Activated effector memory CD4-positive, alpha-beta T cell treated with anti-CD3 and anti-CD28 coated beads, Interleukin-2, amount 50 U/mL, for 16 hours (primary cell): Measurements from ENCODE around the gene ZIC1.

ENCODE experiments used
- DNase-seq: peaks from one replicate; pipeline ENCODE4 v3.0.0-alpha.2; 2020

The ZIC1 gene

DNA sequence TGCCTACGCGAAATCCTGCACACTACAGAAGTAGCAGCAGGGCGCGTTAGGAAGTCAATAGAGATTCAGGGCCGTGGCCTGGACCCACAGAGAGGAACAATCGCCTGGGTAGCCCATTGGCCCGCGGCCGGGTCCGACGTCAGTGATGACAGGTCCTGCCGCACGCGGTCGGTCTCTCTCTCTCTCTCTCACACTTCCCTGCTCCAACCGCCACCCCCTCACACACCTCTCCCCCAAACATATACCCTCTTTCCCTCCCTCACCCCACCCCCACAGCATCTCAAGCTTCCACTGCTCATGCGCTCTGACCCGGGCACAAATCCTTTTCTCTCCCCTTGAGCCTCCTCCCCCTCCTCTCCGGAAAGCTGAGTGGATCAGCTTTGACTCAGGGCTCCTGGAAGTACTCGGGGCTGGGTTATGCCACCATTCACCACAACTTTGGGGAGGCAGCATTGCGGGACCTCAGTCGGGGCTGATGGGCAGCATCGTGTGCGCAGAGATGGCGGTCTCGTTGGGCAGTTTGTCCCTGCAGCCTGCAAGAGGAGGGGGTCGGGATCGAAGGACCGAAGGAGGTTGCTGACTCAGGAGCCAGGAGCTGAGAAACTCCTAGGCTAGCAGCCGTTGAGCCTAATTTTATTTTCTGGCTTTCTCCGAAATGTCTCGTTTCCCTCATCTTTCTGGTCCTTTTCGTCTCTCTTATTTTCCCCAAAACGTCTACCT, 11.8 kb upstream of the ZIC1 start:
- DNase-seq = no peak

DNA sequence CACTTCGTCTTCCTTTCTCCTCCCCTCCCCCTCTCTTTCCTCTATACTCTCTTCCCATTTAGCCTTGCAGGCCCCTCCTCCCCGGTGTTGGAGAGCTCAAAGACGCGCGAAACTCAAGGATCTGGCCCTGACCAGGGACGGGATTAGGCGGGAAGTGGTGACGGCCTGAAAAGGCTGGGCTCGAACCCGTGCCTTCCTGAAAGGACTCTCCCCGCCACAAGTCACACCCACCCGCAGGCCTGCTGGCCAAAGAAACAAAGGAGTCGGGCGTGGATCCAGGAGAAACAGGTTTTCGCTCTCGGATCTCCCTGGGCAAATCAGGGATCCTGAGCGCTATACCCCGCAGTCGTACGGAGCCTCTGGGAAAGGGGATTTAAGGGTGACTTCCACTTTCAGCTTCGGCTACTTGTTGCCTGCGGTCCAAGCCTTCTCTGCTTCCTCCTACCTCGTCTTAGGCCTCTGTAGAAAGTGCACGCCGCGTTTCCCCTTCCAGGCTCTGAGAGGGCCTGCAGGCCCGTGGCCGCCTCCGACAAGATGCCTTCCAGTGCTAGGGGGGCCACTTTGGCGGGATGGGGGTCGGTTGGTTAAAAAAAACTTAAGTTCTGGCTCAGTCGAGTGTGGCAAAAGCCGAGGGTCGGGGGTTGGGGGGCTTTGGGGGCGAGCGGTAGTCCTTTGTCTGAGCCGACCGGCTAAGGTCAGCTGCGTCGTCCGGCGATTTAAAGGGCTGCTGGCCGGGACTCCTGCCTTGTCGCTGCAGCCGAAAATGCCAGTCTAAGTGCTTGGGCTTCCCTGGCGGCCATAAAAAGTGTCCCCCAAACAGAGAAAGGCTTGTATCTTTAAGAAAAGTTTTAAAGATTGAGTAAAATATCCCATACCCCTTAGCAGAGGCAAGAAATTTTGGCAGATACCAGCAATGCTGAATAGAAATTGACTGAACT, 11.0 kb upstream of the ZIC1 start:
- no peak for DNase-seq

DNA sequence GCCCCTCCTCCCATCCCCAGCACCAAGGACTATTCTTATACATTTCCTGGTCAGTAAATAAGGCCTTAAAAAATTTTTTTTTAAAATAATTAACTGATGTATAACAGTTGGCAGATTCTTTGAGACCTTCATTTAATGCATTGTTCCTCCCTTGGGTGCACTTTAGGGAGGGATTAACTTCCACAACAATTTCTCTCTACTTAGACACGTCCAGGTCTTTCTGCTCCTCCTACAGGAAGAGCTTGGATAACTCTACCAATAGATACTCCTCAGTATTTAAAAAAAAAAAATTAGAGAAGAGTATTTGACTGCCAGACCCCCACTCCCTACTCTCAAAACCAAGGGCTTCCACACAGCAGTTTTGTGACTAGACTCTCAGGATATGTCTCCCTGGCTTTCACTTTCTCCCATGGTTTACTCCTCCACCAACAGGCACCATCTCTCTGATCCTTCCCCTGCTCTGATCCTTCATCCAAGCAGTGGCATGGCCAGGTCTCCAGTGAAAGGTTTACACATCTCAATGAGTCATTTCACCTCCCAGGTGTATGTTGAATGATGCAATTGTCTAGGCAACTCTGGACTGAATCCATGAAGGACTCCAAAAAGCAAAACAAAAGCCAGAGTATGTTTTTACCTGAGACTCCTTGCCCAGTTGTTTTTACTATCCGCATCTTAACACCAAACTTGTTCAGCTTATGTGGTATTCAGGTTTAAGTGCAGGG, 10.2 kb upstream of the ZIC1 start:
- no peak for DNase-seq

DNA sequence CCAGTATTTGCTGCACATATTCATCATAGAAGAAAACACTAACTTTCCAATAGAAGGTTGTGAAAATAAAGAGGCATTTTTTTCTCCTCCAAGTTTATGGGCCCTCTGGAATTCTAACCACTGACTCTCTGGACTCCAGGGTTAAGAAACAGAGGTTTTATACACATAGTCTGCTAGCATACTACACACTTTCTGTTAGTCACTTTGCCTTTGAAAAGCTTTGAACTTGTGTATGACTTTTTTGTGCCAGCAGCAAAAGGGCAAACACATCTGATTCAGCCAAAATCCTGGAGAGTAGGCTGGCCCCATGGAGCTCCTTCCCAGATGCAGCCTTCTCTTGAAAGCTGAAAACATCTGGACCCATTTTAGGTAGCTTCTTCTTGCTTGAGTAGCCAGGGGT, 9.1 kb upstream of the ZIC1 start:
- no peak for DNase-seq

DNA sequence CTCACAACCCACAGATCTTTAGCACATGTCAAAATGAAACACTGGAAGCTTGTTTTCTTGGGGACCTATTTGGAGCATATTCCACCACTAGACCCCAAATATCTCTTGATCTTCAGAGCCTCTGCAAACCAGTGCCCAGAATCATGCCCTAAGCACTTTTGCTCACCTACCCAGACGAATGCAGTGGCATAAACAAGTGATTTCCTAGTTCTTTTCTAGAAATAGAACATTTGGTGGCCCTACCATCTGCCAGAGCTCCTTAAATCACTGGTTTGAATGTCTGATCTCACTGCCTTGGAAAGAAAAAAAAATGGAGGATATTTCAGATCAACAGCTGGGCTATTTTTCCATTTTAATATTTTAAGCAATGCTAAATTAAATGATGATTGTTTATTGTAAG, 8.2 kb upstream of the ZIC1 start:
- no peak for DNase-seq

DNA sequence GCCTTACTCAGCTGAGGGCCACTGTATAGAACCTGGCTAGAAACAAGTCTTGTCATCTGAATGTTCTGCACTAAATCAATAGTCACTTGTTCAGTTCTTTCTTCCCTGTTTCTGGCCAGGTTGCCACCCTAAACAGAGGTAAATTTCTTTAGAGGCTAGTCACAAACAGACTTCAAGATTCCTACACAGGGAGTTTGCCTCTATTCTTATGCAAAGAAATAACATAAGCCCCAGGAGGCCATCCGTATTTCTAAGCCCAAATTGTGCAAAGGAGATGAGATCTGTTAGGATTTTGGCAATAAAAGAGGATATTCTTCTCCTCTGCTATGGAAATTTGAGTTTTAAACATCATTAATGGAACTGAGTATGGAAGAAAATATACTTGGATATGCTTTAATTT, 7.7 kb upstream of the ZIC1 start:
- no peak for DNase-seq

DNA sequence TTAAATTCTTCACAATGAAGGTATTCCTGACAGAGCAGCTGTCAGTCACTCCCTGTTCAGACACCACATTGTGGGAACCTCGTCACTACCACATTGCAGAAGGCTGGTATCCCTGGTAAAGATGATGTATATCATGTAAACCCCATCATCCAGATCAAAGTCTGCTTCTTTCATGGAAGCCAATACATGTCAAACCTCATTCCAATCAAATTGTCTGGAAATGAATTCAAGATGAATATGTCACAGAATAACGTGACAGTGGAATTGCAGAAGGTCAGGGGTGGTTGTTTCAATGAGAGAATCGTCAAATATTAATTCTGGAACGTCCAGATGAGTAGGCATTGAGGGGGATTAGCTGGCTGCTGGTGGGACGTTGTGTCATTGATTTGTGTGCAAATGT, 7.0 kb upstream of the ZIC1 start:
- no peak for DNase-seq

DNA sequence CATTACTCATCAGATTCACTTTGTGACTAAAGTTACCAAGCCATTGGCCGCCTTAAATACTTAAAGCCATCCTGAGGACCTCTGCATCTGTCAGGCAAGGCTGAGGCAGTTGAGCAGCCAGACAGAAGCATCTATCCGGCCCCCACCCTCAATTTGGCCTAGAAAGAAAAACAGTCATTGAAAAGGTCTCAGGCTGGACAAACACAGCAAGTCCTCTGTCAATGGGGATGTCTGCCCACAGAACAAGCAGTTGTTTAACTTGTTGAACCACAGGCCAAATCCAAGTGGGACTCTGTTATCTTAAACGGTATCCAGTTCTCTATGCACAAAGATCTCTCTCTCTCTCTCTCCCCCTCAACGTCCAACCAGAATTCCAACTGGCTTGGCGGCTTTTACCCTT, 5.7 kb upstream of the ZIC1 start:
- no peak for DNase-seq

DNA sequence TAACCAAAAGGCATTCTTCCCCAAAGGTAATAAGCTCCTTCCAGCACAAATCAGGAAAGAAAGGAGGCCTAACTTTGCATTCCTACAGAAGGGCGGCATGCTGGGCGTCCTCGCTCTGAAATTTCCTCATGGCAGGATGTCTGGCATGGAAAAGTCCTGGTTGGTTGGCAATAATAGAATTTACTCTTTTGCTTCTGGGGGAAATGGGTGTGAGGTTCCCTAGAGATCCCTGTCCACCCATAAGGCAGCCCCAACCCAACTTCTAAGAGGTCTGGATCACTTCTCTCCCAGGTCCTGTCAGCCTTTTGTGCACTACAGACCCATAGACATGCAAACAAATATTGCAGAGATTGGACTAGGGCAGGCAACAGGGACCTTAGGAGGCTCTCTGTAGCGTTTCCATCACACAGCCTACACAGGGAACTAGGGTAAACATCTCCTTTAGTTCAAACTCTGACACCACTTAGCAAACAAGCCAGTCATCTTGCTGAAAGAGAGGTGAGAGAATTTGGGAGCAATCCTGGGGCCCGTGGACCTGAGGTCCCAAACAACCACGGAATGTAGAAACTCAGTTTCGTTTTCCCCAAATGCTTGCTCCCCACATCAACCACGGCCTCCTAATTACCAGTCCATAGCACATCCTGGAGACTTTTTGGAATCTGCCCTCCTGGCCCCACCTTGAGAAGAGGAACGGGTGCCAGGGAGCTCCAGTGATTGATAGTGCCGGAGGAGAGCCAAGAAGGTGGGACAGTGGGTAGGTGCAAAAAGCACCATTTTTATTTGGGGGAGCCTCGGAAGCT, 5.0 kb upstream of the ZIC1 start:
- DNase-seq = no peak

DNA sequence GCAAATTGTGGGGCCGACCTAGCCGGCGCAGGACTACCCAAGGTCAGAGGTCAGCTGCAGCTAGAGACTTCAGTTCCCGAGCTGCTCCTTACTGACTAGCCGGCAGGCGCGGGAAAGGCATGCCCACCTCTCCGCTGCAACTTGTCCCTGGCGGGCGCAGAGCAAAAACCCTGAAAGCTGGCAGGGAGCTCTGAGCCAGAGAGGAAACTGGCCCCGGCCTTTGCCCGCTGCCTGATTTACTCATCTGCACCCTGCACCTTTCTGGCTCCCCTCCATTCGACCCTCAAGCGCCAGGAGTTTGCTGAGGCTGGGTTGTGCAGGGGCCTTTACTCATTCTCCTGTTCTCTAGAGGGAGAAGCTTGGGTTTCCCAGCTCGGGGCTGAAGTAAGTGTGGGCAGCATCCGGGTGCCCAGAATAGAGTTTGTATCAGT, 4.3 kb upstream of the ZIC1 start:
- no peak for DNase-seq

DNA sequence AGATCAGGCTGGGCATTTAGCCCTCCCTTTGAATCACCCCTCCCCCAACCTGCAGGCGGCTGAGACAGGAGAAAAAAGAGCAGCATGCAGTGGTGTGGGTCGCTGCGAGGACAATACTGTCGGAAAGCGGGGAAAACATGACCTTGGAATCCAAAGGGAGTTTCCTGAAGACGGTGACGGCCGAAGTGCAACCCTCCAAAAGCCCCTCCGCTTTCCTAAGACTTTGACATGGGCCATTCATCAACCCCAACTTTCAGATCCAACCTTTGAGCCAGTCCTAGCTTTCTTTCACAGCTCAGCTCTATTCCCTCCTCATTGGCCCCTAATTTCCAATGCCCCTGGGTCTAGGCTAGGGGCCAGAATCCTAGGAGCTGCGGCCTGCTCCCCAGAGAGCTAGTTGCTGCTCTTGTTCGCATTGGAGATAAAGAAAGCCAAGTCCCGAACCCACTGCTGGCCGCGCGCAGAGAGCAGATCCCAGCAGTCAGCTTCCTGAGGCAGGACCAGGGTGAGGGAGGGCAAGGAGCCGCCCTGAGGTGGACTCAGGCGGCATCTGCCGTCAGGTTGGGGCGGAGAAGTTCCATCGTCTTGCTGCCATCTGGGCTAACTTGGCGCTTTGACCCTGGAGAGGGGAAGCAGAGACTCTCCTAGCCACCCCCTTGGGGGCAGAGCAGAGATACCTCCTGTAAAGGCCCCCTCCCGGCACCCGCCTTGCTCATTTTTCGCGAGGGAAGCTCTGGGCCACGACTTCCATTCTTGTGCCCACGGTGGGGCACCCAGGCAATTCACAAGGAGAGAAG, 3.7 kb upstream of the ZIC1 start:
- no peak for DNase-seq

DNA sequence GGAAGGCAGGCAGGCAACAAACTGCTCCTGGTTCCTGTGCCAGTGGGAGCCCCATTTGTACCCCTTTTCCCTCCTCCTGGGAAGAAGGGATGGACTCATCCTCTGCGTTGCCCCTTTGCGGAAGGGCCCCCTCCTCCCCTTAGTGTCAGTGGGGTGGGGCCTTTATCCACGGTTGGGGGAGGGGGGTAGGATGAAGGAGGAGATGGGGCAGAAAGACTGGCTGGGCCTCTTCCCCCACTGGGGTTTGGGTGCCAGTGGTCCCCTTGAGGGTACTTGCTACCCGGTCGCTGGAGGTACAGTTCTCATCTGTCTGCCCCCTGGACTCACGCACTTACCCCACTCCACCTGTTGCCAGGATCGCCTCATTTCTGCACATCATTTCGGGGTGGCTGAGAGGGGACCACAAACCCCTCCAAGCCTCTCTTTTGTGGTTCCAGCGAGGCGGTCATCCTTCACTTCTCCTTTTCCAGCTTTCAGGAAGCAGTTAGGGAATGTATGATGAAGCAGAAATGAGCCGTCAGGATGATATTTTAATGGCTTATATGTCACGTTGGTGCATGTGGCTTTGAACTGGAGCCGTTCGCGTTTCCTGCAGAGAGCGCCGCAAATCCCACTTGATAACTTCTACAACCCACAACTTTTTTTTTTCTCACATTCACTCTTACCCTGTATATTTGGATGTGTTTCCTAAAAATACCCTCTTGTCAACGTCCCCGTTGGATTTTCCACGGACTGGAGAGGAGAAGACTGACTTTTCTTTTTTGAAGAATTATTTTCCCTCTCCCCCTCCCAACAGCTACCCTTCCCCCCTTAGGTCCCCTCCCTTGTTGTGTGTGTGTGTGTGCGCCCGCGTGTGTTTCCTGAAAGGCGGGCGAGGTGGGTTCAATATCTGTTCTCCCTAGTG, 2.9 kb upstream of the ZIC1 start, which contains the start of gene ZIC4:
TSS of gene ZIC4 (minus strand) at position 516 of the 904 bp plus-strand sequence. CDS start 3,746 bp downstream, outside the sequence.
- no peak for DNase-seq

DNA sequence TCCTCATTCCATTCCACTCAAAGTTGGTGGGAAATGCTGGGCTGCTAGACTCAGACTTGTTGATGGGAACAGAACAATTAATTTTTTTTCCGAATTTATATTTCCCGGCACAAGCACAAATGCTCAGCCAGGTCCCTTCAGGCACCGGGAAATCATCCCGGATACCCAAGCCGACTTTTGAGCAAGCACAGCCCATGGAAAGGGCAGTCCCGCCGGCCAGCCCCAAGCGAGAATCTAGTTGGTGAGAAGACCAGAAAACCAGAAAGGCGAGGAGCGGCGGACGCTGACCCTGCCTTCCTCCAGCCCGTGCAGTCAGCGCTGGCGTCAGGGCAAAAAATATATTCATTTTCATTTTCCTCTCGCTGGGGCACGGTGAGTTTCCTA, 2.1 kb upstream of the ZIC1 start:
- DNase-seq = no peak

DNA sequence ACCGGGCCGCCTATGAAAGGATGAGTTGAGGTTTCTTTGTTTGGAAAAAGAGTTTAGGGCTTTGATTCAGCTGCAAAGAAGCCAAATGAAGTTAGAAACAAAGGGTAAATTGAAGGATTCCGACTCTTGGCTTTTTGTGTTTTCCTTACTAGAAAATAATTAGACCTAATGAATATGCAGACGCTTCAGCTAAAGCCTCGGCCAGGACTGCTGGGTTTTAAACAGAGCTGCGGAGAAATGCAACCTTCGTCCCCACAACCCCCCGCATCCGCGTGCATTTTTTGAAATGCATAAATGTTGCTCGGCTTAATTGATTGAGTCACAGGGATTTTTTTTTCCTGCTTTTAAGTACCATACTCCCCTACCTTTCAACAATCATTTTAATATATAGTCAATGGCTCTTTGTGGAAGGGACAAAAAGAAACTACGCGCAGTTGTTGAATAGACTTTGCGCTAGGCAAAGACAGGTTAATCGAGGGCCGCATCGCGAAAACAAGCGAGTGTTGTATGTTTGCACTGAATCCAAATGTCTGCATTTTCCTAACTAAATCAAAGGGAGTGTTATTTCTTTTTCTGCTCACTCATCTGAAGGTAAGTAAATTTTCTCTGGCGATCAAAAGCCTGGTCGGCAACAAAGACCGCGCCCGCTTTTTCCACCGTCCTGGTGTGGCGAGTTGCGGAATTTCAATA, 1.5 kb upstream of the ZIC1 start:
- no peak for DNase-seq

DNA sequence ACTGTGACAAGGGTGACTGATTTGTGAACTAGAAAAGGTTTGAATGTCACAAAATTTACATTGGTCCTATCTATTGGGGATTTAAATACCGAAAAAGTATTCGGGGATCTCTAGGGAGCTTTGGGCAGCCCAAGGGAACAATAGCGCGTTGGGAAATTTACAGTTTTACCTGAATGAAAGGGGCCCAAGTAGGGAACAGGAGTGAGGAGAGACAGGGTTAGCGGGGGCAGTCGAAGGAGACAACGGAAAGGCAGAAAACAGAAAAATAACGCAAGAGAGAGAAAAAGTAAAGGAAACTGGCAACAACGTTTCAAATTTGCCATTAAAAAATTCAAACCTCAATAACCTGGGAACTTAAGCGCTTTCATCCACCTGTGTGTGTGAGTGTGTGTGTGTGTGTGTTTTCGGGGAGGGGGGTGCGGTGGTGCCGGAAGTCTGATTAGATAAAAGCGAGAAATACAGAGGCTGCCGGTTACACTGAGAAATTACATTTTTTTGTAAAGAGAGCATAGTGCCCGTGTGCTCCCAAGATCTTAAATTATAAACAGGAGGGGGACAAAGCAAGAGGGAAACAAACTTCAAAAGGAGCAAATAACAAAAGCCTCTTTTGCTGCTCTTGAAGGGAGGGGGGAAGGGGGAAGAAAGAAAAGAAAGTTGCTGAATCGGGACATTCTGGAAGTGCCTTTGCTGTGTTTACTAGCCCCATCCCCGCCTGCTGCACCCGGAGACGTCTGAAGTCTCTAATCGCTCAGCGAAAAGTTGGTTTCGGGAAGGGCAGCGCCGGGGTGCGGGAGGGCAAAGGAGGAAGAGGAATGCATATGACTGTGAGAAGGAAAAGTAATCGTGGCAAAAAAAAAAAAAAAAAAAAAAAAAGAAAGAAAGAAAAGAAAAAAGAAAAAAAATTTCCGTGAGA, 721 bp upstream of the ZIC1 start:
- no peak for DNase-seq

DNA sequence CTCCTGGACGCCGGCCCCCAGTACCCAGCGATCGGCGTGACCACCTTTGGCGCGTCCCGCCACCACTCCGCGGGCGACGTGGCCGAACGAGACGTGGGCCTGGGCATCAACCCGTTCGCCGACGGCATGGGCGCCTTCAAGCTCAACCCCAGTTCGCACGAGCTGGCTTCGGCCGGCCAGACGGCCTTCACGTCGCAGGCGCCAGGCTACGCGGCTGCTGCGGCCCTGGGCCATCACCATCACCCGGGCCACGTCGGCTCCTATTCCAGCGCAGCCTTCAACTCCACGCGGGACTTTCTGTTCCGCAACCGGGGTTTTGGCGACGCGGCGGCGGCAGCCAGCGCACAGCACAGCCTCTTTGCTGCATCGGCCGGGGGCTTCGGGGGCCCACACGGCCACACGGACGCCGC, 956 bp downstream of the ZIC1 start:
- DNase-seq = no peak

DNA sequence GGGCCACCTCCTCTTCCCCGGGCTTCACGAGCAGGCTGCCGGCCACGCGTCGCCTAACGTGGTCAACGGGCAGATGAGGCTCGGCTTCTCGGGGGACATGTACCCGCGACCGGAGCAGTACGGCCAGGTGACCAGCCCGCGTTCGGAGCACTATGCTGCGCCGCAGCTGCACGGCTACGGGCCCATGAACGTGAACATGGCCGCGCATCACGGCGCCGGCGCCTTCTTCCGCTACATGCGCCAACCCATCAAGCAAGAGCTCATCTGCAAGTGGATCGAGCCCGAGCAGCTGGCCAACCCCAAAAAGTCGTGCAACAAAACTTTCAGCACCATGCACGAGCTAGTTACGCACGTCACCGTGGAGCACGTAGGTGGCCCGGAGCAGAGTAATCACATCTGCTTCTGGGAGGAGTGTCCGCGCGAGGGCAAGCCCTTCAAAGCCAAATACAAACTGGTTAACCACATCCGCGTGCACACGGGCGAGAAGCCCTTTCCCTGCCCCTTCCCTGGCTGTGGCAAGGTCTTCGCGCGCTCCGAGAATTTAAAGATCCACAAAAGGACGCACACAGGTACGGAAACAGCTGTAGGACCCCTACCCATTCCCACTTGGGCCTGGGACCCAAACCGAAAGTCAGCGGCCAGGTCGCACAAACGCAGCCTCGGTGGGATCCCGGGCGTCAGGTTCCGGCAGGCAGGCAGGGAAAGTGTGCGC, 1.5 kb downstream of the ZIC1 start:
- DNase-seq = no peak

DNA sequence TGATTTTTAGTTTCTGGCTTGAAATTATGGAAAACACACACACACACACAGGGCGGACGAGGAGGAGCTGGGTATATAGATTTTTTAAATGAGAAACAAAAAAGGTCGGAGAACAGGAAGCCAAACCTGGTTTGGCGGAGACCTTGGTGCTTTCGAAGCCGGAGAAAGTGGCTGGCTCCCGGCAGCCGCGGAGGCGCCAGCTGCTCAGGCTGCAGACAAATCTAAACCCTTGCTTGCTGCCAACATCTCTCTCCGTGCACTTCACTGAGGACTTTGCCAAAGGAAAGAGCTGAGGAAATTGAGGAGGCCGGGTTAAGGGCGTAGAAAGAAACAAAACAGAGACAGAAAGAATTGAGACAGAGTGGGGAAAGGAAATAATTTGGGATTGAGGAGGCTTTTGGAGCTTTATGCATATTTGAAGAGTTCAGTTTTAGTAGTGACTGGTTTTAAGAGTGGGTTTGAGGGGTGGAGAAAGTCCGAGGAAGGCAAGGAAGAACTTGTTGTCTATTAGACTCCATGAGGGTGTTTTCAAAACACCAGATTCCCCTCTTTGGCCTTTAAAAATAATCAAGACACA, 2.2 kb downstream of the ZIC1 start:
- DNase-seq = no peak
